Measurements from ENCODE around the gene AMPD3. TPM values are rescaled to one million over a fixed set of nuclear protein-coding genes. Genes with fewer than 3 reads are reported as not detected.
A peak's percentile ranks its signal among the peaks of the same experiment; 100 is the strongest.

The AMPD3 gene
- total RNA-seq, 1 donor from 2014 or later: 9.8 TPM

GRCh38 chr11:10462746-10463300 is 7.8 kb downstream of the AMPD3 start:
- Histone ChIP-seq H3K27me3 (ENCODE audit: low read depth) (no peaks in the 10 kb centered on the region), H3K4me3 (no peak overlapping the region), H3K4me1 (peaks cover 16% of the 10 kb centered on the region), H3K36me3 (peaks cover 36% of the 10 kb centered on the region), H3K27ac (no peak overlapping the region), H3K9me3 (no peaks in the 10 kb centered on the region)
- TF ChIP-seq CTCF (IDR thresholded peaks at IDR 0.05): no peak
- ATAC-seq (no peak), DNase-seq (no peak)
- intact Hi-C loops (cut with DNase I): no loop called here

- no peak for TF ChIP-seq CTCF (IDR thresholded peaks at IDR 0.05)
- H3K9me3 ChIP-seq: no peaks in the 10 kb centered on the region
- no peak overlapping the region for H3K4me3 ChIP-seq
- no peak overlapping the region for H3K27ac ChIP-seq
- DNase-seq: no peak
- no peaks in the 10 kb centered on the region for H3K27me3 ChIP-seq (ENCODE audit: low read depth)
- no peak for ATAC-seq
- no peaks in the 10 kb centered on the region for H3K36me3 ChIP-seq
- intact Hi-C loops (cut with DNase I): no loop called here
- H3K4me1 ChIP-seq: no peaks in the 10 kb centered on the region
Measured at GRCh38 chr11:10473371-10473770, 18.3 kb downstream of the AMPD3 start.

- H3K4me3 ChIP-seq: no peak overlapping the region
- H3K36me3 ChIP-seq: no peaks in the 10 kb centered on the region
- H3K4me1 ChIP-seq: no peaks in the 10 kb centered on the region
- no peaks in the 10 kb centered on the region for H3K9me3 ChIP-seq
- H3K27me3 ChIP-seq (ENCODE audit: low read depth): no peaks in the 10 kb centered on the region
- intact Hi-C loops (cut with DNase I): no loop called here
- TF ChIP-seq CTCF (IDR thresholded peaks at IDR 0.05): no peak
- no peak overlapping the region for H3K27ac ChIP-seq
- no peak for DNase-seq
- no peak for ATAC-seq
Measured at GRCh38 chr11:10474551-10474950, 19.5 kb downstream of the AMPD3 start.

- DNase-seq (no peak), ATAC-seq (no peak)
- no peak for TF ChIP-seq CTCF (IDR thresholded peaks at IDR 0.05)
- Histone ChIP-seq H3K4me3 (no peak overlapping the region), H3K36me3 (peaks cover 5% of the 10 kb centered on the region), H3K27me3 (ENCODE audit: low read depth) (no peaks in the 10 kb centered on the region), H3K4me1 (no peaks in the 10 kb centered on the region), H3K27ac (no peak overlapping the region), H3K9me3 (no peaks in the 10 kb centered on the region)
- intact Hi-C loops (cut with DNase I): no loop called here
Measured at GRCh38 chr11:10476342-10476741, 21.3 kb downstream of the AMPD3 start.

- no peaks in the 10 kb centered on the region for H3K9me3 ChIP-seq
Measured at GRCh38 chr11:10476927-10477689, 22.0 kb downstream of the AMPD3 start.

More at GRCh38 chr11:10476927-10477689, 22.0 kb downstream of the AMPD3 start:
- intact Hi-C loops (cut with DNase I): no loop called here
- Histone ChIP-seq H3K36me3 (peaks cover 11% of the 10 kb centered on the region), H3K4me1 (no peaks in the 10 kb centered on the region), H3K27ac (no peak overlapping the region), H3K4me3 (no peak overlapping the region), H3K27me3 (ENCODE audit: low read depth) (no peaks in the 10 kb centered on the region)
- DNase-seq (peak; percentile 60), ATAC-seq (peak in 1 of 2 donors; percentile 9)
- TF ChIP-seq CTCF (IDR thresholded peaks at IDR 0.05): no peak

Measured in lower lobe of right lung (tissue), 2 donors.